Ammon's horn (tissue), 1 donor: ENCODE results near the gene LDB2.

Experiments
- DNase-seq: peaks from one replicate; pipeline ENCODE4 v3.0.0-alpha.2; 2016; ENCODE audit warnings: low spot score

LDB2 gene

GRCh38 chr4:16757080-16757521, 141.3 kb downstream of the LDB2 start:
- peak; percentile 52 for DNase-seq

- no peak for DNase-seq
Observed at GRCh38 chr4:16754104-16754503, 144.3 kb downstream of the LDB2 start.

GRCh38 chr4:16752150-16752549, 146.3 kb downstream of the LDB2 start:
- no peak for DNase-seq

- no peak for DNase-seq
Observed at GRCh38 chr4:16750882-16751642, 147.4 kb downstream of the LDB2 start.

GRCh38 chr4:16750216-16750615, 148.2 kb downstream of the LDB2 start:
- no peak for DNase-seq

GRCh38 chr4:16745887-16746286, 152.6 kb downstream of the LDB2 start:
- DNase-seq = no peak

GRCh38 chr4:16745009-16745635, 153.3 kb downstream of the LDB2 start:
- no peak for DNase-seq

- DNase-seq = no peak
Observed at GRCh38 chr4:16741287-16741686, 157.2 kb downstream of the LDB2 start.

GRCh38 chr4:16739997-16740624, 158.3 kb downstream of the LDB2 start:
- no peak for DNase-seq

GRCh38 chr4:16738558-16738957, 159.9 kb downstream of the LDB2 start:
- DNase-seq = no peak

GRCh38 chr4:16733509-16733908, 164.9 kb downstream of the LDB2 start:
- DNase-seq = peak; percentile 49

- no peak for DNase-seq
Observed at GRCh38 chr4:16732741-16733140, 165.7 kb downstream of the LDB2 start.

GRCh38 chr4:16731776-16732380, 166.6 kb downstream of the LDB2 start:
- no peak for DNase-seq

- DNase-seq = no peak
Observed at GRCh38 chr4:16730522-16731205, 167.8 kb downstream of the LDB2 start.

- no peak for DNase-seq
Observed at GRCh38 chr4:16729336-16729735, 169.1 kb downstream of the LDB2 start.

- DNase-seq = no peak
Observed at GRCh38 chr4:16728849-16729248, 169.6 kb downstream of the LDB2 start.

GRCh38 chr4:16728111-16728510, 170.3 kb downstream of the LDB2 start:
- no peak for DNase-seq

GRCh38 chr4:16727218-16727617, 171.2 kb downstream of the LDB2 start:
- no peak for DNase-seq

GRCh38 chr4:16726368-16727050, 171.9 kb downstream of the LDB2 start:
- no peak for DNase-seq

- DNase-seq = no peak
Observed at GRCh38 chr4:16725252-16725651, 173.2 kb downstream of the LDB2 start.

GRCh38 chr4:16722416-16722815, 176.0 kb downstream of the LDB2 start:
- DNase-seq = no peak
